ENCODE measurements around the gene RAG2.
A peak's percentile ranks its signal among the peaks of the same experiment; 100 is the strongest.

Gene RAG2

DNA sequence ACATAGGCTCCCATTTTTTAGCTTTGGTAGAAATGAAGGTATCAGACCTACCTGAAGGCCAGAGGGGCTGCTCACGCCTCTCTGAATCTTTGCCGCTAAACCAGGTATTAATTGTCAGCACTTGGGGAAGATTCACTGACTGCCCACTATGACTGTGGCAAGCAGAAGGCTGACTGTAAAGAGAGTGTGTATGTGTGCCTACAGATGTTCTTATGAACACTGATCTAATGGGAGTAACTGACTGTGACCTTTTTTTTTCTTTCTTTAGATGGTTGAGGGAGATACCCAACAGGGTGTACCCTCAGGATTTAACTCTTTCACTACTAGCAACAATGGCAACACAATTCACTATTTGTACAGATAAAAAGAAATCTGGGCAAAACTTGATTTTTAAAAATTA is at the start of gene RAG2:
TSS of gene RAG2 (minus strand) at position 186 of the 400 bp plus-strand sequence. CDS start 4,068 bp downstream, outside the sequence.
- in situ Hi-C loops (cut with MboI; ENCODE audit: low pct_unique_long_range_greater_than_20kb, low sequenced_read_pairs), result no loop called here
- DNase-seq, result no peak

- DNase-seq, result no peak
- in situ Hi-C loops (cut with MboI; ENCODE audit: low pct_unique_long_range_greater_than_20kb, low sequenced_read_pairs), result no loop called here
These were observed 40.5 kb upstream of the RAG2 start for GRCh38 chr11:36638556-36638955.

- no peak for DNase-seq
- in situ Hi-C loops (cut with MboI; ENCODE audit: low pct_unique_long_range_greater_than_20kb, low sequenced_read_pairs), result no loop called here
These were observed 37.2 kb upstream of the RAG2 start for GRCh38 chr11:36635066-36635862.

- no peak for DNase-seq
- in situ Hi-C loops (cut with MboI; ENCODE audit: low pct_unique_long_range_greater_than_20kb, low sequenced_read_pairs), result no loop called here
These were observed 33.7 kb upstream of the RAG2 start for GRCh38 chr11:36631774-36632173.

DNA sequence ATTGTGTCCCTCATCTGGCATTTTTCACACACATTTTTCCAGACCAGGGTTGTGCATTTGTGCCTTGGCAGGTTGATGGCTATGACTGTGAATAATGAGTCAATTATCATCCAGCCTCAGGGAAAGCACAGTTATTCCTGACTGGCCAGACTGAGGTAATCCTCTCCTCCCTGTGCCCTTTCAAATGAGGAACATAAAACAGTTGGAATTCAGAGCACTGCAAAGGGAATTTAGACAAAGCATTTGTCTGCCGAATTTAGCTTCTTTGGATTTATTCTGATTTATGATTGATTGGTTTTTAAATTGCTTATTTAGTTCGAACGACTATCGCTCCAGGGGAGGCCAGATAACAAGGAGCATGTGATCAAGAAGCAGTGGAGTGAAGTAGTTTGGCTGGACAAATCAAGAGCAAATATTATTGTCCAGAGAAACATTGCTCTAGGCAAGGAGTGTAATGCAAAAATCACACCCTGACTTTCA is 30.8 kb upstream of the RAG2 start:
- no peak for DNase-seq
- in situ Hi-C loops (cut with MboI; ENCODE audit: low pct_unique_long_range_greater_than_20kb, low sequenced_read_pairs), result no loop called here

DNA sequence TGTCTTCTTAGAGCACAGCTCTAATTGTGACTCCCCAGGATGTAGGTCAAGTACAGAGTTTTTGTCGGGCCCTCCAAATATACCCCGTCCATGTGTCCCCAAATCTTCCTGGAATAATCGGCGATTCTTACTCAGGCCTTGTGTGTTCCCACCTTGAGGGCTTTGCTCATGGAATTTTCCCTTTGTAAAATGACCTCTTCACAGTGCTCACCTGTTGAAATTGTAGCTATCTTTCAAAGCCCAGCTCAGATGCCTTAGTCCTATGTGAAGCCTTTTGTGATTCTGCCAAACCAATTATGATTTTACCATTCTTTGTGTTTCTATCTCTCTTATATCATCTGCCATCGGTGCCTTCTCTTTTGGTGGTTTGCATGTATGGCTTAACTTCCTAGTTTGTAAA is 30.1 kb upstream of the RAG2 start:
- in situ Hi-C loops (cut with MboI; ENCODE audit: low pct_unique_long_range_greater_than_20kb, low sequenced_read_pairs), result no loop called here
- DNase-seq, result no peak

DNA sequence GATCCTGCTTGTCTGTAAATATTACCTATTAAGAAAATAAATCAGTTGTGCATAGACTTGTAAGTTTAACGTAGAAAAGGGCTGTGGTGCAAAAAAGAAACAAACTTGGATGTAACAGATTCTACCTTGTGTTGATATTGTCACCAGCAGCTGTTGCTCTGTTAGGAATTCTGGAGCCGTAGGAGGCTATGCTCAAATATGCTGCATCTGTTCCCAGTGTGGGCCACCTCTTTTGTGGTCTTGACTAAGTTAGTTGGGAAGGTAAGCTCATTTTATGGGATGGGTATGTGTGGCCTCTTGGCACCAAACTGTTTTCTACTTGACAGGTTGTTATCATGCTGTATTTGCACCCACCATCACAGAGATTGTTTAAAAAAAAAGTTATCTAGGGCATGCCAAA is 29.4 kb upstream of the RAG2 start:
- in situ Hi-C loops (cut with MboI; ENCODE audit: low pct_unique_long_range_greater_than_20kb, low sequenced_read_pairs), result no loop called here
- DNase-seq, result no peak

GRCh38 chr11:36627006-36627405 is 29.0 kb upstream of the RAG2 start:
- no peak for DNase-seq
- in situ Hi-C loops (cut with MboI; ENCODE audit: low pct_unique_long_range_greater_than_20kb, low sequenced_read_pairs), result no loop called here

- in situ Hi-C loops (cut with MboI; ENCODE audit: low pct_unique_long_range_greater_than_20kb, low sequenced_read_pairs), result no loop called here
- no peak for DNase-seq
These were observed 25.5 kb upstream of the RAG2 start for GRCh38 chr11:36623494-36623893.

DNA sequence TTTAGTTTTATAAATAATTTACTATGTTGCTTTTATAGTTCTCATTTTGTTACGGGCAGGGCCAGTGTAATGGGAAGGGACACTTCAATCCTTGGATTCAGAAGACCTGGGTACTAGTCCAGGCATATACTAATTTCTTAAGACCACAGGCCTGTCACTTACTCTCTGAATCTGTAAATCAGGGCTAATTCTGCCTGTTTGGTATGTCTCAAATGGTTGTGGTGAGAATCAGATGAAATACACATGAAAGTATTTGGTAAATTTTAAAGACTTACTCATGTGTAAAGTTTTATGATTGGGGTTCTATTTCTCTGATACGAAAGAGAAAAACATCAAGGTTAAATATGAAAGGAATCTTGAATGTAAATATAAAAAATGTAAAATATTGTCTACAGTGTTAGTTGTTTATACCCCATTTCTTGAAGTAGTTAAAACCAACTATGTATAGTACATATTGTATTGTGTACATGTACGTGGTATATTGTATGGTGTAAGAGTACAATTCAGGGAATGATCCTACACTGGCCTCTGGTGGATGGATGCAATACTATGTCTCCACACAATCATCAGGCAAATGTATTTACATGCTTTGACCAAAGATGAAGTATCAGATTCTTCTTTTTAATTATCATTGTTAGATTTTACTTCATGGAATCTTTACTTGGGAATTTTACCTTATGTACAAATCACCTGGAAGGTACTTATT is 24.5 kb upstream of the RAG2 start:
- DNase-seq, result peak; percentile 68
- in situ Hi-C loops (cut with MboI; ENCODE audit: low pct_unique_long_range_greater_than_20kb, low sequenced_read_pairs), result no loop called here

GRCh38 chr11:36620246-36620645 is 22.2 kb upstream of the RAG2 start:
- DNase-seq, result no peak
- in situ Hi-C loops (cut with MboI; ENCODE audit: low pct_unique_long_range_greater_than_20kb, low sequenced_read_pairs), result no loop called here

GRCh38 chr11:36619502-36619901 is 21.5 kb upstream of the RAG2 start:
- DNase-seq, result peak; percentile 10
- in situ Hi-C loops (cut with MboI; ENCODE audit: low pct_unique_long_range_greater_than_20kb, low sequenced_read_pairs), result no loop called here

- in situ Hi-C loops (cut with MboI; ENCODE audit: low pct_unique_long_range_greater_than_20kb, low sequenced_read_pairs), result no loop called here
- no peak for DNase-seq
These were observed 20.5 kb upstream of the RAG2 start for GRCh38 chr11:36618363-36619047.

GRCh38 chr11:36617543-36618362 is 19.7 kb upstream of the RAG2 start:
- in situ Hi-C loops (cut with MboI; ENCODE audit: low pct_unique_long_range_greater_than_20kb, low sequenced_read_pairs), result no loop called here
- no peak for DNase-seq

DNA sequence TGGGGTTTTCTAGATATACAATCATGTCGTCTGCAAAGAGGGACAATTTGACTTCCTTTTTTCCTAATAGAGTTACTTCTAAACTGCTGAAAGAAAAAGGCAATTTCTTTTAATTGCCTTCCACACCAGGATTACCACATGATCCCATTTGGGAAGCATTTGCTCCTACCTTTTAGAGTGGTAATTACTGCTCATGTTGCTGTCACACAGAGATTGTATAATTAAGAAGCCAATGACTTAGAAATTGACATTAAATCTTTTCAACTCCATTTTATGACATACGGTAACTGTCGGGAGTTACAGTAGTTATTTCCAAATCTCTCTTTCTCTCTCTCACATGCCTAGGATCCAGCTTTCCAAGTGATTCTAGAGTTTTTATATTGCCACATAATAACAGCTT is 17.8 kb upstream of the RAG2 start:
- in situ Hi-C loops (cut with MboI; ENCODE audit: low pct_unique_long_range_greater_than_20kb, low sequenced_read_pairs), result no loop called here
- DNase-seq, result no peak

DNA sequence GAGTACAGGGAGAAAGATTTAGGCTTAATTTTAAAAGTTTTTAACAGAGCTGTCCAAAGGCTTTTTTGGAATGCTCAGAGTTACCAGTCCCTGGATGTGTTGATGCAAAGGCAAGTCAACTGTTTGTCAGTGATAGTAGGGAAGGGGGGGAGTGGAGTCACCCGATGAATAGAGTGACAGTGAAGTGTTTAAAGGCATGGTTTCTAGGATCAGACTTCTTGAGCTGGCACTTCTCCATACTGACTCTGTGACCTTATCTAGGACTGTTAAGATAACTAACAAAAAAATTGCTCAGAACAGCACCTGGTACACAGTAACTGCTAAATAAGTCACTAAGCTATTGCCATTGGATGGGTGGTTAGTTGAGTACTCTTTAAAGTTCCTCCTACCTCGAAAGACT is 11.3 kb upstream of the RAG2 start:
- in situ Hi-C loops (cut with MboI; ENCODE audit: low pct_unique_long_range_greater_than_20kb, low sequenced_read_pairs), result no loop called here
- no peak for DNase-seq

- DNase-seq, result no peak
- in situ Hi-C loops (cut with MboI; ENCODE audit: low pct_unique_long_range_greater_than_20kb, low sequenced_read_pairs), result no loop called here
These were observed 10.6 kb upstream of the RAG2 start for GRCh38 chr11:36608491-36609199.

Data from KBM-7 (cell line).